AG04449 (cell line): Measurements from ENCODE around the gene FNDC3B.

Experiments
- CTCF ChIA-PET: fragments of 350-600 bp; formaldehyde crosslinking; extraction: SDS; loops from one replicate; lab custom pipeline; 2021; ENCODE audit warnings: antibody characterized with exemption; lab: Yijun Ruan, JAX
- POLR2A ChIA-PET: fragments of 400-600, 350-600 bp; formaldehyde crosslinking; extraction: SDS; loops from one replicate; lab custom pipeline; 2020; ENCODE audit warnings: antibody characterized with exemption, inconsistent platforms; lab: Yijun Ruan, JAX
- DNase-seq: peaks from one replicate; pipeline ENCODE4 v3.0.0-alpha.2; 2010; ENCODE audit warnings: low read depth, low spot score
- H3K4me3 ChIP-seq: 2 replicates; pipeline ENCODE4 v1.5.1; 2011; ENCODE audit warnings: low read depth, mild to moderate bottlenecking, control low read depth, low read length
- CTCF ChIP-seq: IDR thresholded peaks from one replicate; pipeline ENCODE4 v1.5.1; 2011; ENCODE audit warnings: mild to moderate bottlenecking, moderate library complexity, low read length, control low read depth, inconsistent platforms; ENCODE audit not compliant: insufficient read depth; ENCODE audit errors: missing control alignments

FNDC3B gene

GRCh38 chr3:172142864-172143451, 103.6 kb downstream of the FNDC3B start:
- TF ChIP-seq CTCF = no peak
- no peak overlapping the region for H3K4me3 ChIP-seq
- POLR2A ChIA-PET = interaction anchor here (0.7 kb wide), 1 partner anchor 58 kb away, joined by 3 read pairs; no protein-coding TSS in a partner anchor
- DNase-seq = no peak
- CTCF ChIA-PET = interaction anchor here (1.5 to 1.7 kb wide), 2 partner anchors 11 to 39 kb away, joined by 3 to 7 read pairs; no protein-coding TSS in a partner anchor

- CTCF ChIA-PET = no interaction called here
- no peak overlapping the region for H3K4me3 ChIP-seq
- TF ChIP-seq CTCF = no peak
- POLR2A ChIA-PET = no interaction called here
- DNase-seq = no peak
These were observed 104.5 kb downstream of the FNDC3B start for GRCh38 chr3:172143739-172144497.

- CTCF ChIA-PET = no interaction called here
- no peak for DNase-seq
- POLR2A ChIA-PET = no interaction called here
- TF ChIP-seq CTCF = no peak
- no peak overlapping the region for H3K4me3 ChIP-seq
These were observed 105.2 kb downstream of the FNDC3B start for GRCh38 chr3:172144601-172145000.

GRCh38 chr3:172145031-172145686, 105.8 kb downstream of the FNDC3B start:
- ChIA-PET CTCF (no interaction called here), POLR2A (no interaction called here)
- DNase-seq = no peak
- no peak for TF ChIP-seq CTCF
- H3K4me3 ChIP-seq = no peak overlapping the region

GRCh38 chr3:172146349-172146748, 107.0 kb downstream of the FNDC3B start:
- TF ChIP-seq CTCF = no peak
- POLR2A ChIA-PET = no interaction called here
- no peak overlapping the region for H3K4me3 ChIP-seq
- CTCF ChIA-PET = no interaction called here
- DNase-seq = no peak

- no peak for DNase-seq
- ChIA-PET CTCF (no interaction called here), POLR2A (no interaction called here)
- no peak overlapping the region for H3K4me3 ChIP-seq
- no peak for TF ChIP-seq CTCF
These were observed 107.9 kb downstream of the FNDC3B start for GRCh38 chr3:172147113-172147818.
